ENCODE data around the gene ZFR. TPM values are rescaled to one million over a fixed set of nuclear protein-coding genes. Genes with fewer than 3 reads are reported as not detected.

The ZFR gene
- total RNA-seq, 1 donor from 2014 or later = 50.8 TPM

DNA sequence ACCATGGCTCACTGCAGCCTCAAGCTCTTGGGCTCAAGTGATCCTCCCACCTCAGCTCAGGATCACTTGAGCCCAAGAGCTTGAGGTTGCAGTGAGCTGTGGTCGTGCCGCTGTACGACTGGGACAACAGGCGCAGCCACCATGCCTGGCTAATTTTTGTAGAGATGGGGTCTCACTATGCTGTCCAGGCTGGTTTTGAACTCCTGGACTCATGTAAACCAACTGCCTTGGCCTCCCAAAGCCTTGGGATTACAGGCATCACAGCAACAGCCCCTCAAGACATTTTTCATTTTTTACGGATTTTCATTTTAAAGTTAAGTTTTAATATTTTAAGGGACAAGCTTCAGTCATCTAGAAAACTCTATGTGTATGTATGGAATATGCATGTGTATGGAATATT is 78.9 kb downstream of the ZFR start:
- intact Hi-C loops (cut with micrococcal nuclease) = no loop called here

DNA sequence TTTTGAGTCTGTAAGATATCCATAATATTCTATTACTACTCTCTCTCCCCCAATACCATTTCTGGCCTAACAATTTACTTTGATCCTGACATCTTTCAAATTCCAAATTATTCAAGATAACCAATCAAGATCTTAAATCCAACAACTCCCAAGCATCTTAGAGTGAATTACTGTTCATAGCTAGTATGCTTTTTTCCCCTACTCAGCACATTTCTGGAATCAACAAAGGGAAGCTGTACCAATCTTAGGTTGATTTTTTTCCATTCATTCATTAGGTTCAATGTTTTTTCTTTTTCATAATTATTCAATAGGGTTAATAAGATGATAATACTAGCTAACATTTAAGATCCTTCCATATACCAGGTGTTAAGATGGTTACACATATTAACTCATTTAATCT is 81.5 kb downstream of the ZFR start:
- intact Hi-C loops (cut with micrococcal nuclease) = no loop called here

DNA sequence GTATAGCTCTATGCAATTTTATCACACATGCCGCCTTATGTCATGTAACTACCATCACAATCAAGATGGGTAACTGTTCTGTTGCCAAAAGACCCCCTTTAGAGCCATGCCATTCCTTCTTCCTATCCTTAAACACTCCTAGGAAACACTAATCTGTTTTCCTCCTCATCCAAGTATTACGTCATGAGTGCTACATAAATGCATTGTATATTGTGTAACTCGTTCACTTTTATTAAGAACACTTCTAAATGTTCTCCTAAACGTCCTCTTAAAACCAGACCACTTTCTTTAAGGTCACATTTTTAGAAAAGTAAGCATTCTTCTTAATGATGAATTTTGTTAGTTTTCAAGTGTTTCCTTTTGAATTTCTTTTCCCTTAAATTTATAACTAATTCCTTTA is 82.0 kb downstream of the ZFR start:
- intact Hi-C loops (cut with micrococcal nuclease) = no loop called here

DNA sequence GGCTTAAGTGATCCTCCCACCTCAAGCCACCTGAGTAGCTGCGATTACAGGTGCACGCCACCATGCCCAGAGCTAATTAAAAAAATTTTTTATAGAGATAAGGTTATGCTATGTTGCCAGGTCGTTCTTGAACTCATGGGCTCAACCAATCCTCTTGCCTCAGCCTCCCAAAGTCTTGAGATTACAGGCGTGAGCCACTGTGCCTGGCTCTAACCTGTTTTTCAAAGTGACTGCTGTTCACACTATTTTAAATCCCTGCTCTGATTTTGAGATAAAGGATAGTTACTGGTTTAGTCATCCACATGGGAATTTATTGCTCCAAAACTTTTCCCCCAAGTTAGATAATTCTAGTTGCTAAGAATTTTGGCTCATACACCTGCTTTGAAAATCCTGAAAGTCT is 83.6 kb downstream of the ZFR start:
- intact Hi-C loops (cut with micrococcal nuclease) = no loop called here

DNA sequence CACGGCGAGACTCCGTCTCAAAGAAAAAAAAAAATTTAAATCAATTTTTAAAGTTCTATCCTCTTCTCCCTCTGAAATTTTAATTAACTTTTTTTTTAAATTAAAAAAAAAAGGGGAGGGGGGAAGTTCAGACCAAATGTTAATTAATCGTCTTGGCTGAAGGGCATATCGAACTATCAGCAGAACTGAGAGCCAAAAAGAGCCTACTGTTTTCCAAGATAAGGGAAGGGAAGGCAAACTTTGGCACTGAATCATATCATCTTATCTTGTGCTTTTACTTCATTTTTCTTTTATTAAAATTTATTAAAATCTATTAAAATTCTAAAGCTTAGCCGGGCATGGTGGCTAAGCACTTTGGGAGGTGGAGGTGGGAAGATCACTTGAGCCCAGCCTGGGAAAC is 85.9 kb downstream of the ZFR start:
- intact Hi-C loops (cut with micrococcal nuclease) = no loop called here

DNA sequence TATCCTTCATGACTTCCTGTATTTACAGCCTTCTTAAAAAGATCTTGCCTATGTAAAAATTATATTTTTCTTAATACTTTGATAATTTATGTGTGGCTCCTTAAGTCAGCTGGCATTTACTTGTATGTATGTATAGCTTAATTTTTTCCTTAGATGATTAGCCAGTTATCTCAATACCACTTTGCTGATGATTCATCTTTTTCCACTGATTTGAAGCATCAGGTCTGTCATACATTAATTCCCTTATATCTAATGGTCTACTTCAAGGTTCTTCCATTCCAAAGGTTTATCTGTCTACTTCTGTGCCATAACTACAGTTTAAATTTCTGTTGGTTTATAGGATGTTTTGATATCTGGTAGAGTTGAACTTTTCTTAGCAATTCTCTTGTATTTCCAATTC is 86.9 kb downstream of the ZFR start:
- intact Hi-C loops (cut with micrococcal nuclease) = no loop called here

DNA sequence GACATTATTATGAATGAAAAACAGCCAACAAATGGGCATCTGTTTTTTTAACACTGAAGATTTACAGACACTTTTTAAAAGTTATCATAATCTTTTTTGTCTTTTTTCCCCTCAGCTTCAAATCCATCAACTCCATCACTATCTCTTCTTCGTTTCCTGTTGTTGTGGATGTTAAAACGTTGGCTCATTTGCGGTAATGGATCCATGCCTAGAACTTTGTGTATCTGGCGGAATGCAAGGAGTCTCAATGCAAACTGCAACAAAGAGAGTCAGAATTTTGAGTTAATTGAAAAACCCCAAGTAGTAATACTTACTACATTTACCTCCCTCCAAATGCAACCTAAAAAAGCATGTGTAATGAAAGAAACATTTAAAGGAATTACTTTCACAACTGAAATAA is 88.9 kb downstream of the ZFR start:
- intact Hi-C loops (cut with micrococcal nuclease) = no loop called here

DNA sequence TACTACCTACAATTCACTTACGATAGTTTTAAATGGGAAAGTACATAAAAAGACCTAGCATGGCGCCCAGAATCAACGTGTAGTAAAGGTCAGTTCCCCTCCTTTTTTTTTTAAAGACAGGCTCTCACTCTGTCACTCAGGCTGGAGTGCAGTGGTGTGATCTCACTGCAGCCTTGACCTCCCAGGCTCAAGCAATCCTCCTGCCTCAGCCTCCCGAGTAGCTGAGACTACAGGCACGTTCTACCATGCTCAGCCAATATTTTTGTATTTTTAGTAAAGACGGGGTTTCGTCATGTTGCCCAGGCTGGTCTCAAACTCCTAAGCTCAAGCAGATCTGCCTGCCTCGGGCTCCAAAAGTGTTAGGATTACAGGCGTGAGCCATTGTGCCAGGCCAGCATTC is 91.1 kb downstream of the ZFR start:
- intact Hi-C loops (cut with micrococcal nuclease) = no loop called here

DNA sequence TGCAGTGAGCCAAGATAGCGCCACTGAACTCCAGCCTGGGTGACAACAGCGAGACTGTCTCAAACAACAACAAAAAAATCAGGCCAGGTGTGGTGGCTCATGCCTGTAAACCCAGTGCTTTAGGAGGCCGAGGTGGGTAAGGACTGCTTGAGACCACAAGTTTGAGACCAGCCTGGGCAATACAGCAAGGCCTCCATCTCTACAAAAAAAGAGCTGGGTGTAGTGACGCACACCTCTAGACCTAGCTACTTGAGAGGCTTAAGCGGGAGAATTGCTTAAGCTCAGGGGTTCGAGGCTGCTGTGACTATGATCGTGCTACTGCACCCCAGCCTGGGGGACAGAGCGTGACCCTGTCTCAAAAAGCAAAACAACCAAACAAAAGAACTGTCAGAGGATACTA is 91.9 kb downstream of the ZFR start:
- intact Hi-C loops (cut with micrococcal nuclease) = no loop called here

DNA sequence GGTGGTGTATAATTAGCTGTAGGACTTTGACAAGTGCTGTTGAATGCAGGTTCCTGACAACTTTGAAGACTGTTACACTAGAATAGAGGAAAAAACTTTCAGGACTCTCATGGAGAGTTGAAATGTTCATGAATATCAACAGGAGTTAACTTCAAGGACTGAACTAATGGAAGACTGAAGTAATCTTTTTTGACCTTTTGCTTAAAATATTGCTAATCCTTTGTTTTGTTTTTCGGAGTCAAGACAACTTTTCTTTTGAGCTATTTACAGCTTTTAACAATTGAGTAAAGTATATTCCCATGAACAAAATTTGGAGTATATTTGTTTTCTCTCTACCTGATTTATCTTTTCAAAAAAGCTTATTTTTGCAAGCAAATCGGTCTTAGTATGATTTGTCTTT is 97.7 kb downstream of the ZFR start:
- intact Hi-C loops (cut with micrococcal nuclease) = no loop called here

DNA sequence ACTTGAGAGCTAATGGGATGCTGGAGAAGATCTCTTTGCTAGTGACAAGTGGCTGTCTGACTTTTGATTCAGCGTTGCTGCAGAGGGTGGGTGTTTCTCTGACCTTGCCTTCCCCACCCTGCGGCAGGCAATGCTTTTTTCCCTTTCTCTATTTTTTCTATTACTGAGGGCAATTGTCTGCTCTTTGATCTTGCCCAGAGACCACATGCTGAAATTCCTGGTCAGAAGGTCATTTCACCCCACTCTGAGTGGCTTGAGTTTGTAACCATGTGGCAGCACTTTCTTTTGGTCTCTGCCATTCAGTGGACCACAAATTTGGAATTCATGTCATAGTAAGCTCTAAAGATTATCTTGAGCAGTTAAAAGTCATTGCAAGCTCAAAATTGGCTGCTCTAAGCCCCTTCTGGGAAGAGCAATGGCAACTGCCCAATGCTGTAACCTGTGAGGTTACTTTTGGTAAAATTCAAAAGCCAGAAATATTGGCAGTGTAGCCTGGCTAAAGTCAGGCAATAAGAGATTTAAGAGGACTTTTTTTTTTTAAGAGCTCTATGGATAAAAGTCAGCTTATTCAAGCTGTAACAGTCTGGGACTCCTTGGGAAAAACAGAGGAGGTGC is 101.4 kb downstream of the ZFR start:
- intact Hi-C loops (cut with micrococcal nuclease) = no loop called here

DNA sequence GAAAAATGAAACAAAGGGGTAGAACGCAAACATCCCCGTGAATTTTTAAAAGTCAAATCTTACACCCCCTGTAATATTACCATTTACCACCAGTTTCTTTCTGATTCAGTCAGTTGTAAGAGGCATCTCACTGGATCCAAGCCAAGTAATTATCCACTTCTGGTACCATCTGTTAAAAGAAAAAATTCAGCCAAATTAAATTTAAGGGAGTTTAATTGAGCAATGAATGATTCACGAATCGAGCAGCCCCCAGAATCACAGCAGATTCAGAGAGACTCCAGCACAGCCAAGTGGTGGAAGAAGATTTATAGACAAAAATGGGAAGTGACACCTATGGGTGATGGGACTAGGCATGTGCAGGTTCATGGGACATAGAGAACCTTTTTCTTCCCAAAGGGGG is 101.9 kb downstream of the ZFR start:
- intact Hi-C loops (cut with micrococcal nuclease) = no loop called here

DNA sequence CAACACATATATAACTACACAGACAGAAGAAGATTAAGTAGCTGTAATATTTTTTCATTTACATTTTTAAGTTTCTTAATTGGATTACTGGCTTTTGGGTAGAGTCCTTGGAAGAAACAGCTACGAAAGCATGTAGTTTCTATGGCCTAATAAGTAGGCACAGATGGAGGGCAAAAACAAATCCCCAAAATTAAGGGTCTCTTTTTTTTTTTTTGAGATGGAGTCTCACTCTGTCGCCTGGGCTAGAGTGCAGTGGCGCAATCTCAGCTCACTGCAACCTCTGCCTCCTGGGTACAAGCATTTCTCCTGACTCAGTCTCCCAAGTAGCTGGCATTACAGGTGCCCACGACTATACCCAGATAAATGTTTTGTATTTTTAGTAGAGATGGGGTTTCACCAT is 104.7 kb downstream of the ZFR start:
- intact Hi-C loops (cut with micrococcal nuclease) = no loop called here

DNA sequence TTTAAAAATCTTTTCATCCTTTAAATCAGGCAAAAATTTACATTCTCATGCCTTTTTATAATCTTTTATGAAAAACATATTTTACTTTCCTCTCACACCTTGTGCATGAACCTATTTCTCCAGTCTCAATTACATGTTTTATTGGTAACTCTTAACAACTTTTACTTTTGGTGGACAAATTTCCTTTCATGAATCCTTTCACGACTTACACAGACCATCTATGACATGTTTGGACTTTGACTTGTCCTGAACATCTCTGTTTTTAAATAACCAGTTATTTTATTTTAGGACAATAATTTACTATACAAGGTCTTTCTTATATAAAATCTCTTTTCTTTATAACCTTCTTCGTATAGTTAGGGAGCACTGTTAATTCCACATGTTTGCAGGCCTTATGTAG is 105.3 kb downstream of the ZFR start:
- intact Hi-C loops (cut with micrococcal nuclease) = no loop called here

DNA sequence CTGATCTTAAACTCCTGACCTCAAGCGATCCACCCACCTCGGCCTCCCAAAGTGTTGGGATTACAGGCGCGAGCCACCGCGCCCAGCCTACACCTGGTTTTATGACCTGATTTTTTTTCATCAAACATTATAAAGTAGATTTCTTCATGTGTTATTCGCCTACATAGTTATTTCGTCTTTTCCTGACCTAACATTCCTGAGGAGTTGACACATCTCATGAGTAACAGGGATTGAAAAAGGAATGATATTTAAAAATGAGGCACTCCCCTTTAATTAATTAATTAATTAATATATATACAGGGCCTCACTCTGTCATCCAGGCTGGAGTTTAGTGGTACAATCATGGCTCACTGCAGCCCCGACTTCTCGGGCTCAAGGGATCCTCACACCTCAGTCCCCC is 111.6 kb downstream of the ZFR start:
- intact Hi-C loops (cut with micrococcal nuclease) = no loop called here

DNA sequence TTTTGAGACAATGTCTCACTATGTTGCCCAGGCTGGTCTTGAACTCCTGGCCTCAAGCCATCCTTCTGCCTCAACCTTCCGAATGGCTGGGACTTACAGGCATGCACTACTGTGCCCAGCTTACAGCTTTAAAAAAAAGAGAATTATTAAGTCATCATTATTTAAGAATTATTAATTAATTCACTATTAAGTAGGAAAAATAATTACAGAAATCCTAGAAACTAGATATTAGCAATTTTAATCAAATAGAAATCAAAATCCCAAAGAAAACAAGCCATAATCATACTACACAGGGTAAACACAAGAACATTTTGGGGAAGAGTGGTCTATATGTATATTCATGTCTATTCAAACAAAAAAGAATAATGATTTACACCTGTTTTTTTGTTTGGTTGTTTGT is 112.2 kb downstream of the ZFR start:
- intact Hi-C loops (cut with micrococcal nuclease) = no loop called here

DNA sequence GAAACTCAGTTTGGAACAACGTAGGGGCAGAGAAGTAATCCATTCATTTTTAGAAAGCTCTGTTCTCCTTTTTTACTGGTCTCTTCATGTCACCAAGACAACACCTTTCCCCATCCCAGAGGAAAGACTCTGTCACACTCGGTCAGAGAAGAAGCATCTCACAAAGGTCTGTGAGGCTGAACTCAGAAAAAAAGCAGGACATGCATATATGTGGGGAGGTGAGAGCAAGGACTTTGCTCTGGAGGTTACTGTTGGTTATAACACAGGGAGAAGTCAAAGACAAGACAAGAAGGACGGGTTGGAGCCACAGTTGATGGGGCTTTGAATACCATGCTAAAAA is 112.6 kb downstream of the ZFR start:
- intact Hi-C loops (cut with micrococcal nuclease) = no loop called here

DNA sequence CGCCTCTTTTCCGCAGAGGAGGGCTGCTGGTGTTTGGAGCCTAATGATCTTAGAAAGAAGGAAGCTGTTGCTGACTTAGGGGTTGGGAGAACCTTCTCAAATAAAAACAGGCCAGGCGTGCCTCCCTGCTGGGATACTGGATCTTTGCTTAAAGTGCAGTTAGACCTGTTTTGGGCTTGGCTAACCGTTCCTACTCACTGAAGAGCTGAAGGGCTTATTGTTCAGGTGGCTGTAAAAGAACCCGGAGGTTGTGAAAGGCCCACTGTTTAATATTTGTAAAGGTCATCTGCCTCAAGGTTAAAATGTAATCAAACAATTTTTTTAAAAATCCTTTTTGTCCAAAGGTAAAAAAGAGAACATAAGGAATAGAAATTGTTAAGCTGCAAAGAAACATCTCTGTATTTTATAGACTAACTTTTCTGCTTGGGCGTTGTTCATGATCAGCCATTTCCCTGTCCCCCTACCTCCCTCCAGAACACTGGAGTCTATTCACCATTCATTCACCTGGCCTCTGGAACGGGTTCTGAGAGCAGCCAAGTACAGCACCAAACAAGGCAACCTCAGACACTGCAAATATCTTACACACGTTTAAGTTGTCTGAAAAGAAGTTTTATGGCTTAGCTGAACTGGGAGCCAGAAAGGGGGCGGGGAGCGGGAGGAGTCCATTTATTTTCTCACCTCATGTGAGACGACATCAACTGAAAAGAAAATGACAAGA is 113.2 kb downstream of the ZFR start:
- intact Hi-C loops (cut with micrococcal nuclease) = no loop called here

DNA sequence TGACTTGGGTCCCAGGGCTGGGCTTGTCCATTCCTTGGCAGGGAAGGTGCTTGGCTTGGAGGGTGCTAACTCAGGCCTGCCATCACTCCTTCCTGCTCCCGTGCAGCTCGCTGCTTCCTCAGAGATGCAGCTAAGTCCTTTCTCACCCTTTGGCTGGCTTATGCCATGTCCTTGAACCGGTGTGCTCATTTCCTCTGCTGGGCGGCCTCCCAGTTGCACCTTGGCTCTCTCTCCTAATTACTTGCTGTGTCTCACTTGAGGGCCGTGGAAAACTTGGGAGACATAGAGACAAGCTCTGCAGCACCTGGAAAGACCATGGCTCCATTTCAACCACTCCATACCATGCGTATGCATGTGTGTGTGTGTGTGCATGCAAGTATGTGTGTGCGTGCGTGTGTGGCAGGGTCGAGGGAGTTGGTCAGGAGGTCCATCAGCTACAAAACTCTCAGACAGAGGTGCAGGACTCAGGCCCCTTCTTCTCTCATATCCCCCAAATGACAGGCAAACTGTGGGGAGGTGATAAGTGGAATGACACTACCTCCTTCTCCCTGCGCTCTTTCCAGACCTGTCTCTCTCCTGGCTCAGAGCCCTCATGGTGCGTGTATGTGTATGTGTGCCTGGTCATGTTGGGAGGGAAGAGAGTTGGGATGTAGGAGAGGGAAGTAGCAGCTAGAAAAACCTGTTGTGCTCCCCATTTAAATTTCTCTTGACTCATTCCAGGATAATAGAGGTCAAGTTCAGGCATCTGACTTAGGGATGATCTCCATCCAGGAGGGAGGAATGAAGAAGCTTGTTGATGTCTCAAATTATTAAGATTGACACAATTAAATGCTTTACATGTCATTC is 114.2 kb downstream of the ZFR start:
- intact Hi-C loops (cut with micrococcal nuclease) = no loop called here

DNA sequence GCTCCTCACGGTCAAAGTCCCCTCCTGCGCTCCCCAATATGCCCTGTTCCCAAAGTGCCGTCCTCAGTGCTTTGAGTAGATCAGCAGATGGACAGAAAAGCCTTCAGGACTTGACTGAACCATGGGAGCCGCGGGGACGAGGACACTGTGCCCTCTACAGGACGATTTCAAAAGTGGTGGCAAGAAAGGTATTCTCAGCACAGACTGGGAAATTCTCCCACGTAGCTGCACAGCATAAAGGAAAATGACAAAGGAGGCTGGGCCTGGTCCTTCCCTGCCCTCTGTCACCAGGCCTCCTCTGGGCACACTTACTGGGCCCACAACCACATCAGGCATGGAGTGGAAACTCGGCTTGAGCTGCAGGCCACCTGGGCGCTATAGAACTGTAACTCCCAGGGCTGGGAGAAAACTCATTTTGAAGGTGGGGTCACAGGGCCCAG is 115.1 kb downstream of the ZFR start:
- intact Hi-C loops (cut with micrococcal nuclease) = loop anchor here (1.0 to 5.0 kb wide), 3 partner anchors 97 to 283 kb away; partner anchors contain the start of gene GOLPH3

DNA sequence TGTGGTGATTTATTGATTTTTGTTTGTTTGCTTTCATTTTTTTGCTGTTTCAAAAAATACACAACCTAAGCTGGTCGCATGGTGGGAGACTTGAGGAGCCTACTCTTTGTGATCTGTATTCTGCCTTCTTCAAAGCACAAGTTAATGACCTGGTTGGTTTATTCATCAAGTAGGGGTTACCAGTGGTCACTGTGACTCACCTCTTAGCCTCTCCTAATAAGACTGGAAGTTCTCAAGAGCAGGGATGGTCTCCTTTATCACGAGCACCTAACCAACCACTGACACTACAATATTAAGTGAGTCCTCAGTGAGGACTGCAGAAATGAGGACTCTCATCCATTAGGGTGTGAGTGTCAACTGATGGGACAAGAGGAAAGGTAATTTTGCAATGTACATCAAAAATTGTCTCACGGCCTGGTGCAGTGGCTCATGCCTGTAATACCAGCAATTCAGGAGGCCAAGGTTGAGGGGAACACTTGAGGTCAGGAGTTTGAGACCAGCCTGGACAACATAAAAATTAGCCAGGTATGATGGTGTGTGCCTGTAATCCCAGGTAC is 118.2 kb downstream of the ZFR start:
- intact Hi-C loops (cut with micrococcal nuclease) = loop anchor here (5.0 kb wide), 2 partner anchors 154 to 286 kb away; partner anchors contain the start of gene GOLPH3

DNA sequence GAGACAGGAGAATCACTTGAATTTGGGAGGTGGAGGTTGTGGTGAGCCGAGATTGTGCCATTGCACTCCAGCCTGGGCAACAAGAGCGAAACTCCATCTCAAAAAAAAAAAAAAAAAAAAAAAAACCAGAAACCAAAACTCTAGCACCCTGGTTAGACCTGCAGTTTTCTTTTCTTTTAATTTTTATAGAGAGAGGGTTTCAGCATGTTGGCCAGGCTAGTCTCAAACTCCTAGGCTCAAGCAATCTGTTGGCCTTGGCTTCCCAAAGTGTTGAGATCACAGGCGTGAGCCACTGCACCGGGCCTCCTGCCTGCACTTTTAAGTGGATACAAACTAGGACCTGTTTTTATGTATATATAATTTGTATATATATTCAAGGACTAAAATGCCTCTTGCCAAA is 118.9 kb downstream of the ZFR start:
- intact Hi-C loops (cut with micrococcal nuclease) = loop anchor here (5.0 kb wide), 2 partner anchors 153 to 287 kb away; partner anchors contain the start of gene GOLPH3
